AG09319 (cell line): ENCODE results near the gene SEL1L3.
"Not testable (repeated sequence)": the region's sequence is repeated elsewhere in the genome, so short reads cannot be mapped to it uniquely, and the experiment has no call there.

Source experiments
- DNase-seq: peaks from one replicate; pipeline ENCODE4 v3.0.0-alpha.2; 2010; ENCODE audit warnings: low read depth; ENCODE audit errors: extremely low read depth
- TF ChIP-seq, protein P1 (sequence below): IDR thresholded peaks from 2 replicates; pipeline ENCODE4 v1.5.1; 2011; ENCODE audit warnings: low read depth, mild to moderate bottlenecking, inconsistent platforms, low read length, moderate library complexity

The SEL1L3 gene

DNA sequence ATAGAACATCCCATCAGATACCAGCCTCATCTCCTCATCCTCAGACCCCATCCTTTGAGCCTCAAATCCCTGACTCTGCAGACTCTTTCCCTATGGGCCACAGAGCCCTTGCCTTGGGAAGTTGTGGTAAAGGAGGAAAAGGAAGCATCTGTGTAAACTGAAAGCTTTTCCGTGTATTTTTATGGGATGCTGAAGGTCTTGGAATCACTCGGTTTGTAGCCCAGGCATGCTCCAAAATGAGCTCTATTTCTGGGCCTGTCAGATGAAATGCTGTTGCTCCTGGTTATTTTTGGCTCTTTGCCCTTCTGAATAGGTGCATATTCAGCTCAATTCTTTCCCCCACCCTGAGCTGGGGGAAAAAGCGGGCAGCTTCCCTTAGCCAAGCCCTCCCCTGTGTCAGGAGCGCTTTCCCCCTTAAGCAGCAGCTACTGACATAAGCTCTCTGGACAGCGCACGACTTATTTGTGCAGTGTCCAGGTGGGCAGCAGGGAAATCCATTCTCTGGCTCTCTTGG is 5.0 kb upstream of the SEL1L3 start:
- DNase-seq: no peak
- TF ChIP-seq, protein P1, sequence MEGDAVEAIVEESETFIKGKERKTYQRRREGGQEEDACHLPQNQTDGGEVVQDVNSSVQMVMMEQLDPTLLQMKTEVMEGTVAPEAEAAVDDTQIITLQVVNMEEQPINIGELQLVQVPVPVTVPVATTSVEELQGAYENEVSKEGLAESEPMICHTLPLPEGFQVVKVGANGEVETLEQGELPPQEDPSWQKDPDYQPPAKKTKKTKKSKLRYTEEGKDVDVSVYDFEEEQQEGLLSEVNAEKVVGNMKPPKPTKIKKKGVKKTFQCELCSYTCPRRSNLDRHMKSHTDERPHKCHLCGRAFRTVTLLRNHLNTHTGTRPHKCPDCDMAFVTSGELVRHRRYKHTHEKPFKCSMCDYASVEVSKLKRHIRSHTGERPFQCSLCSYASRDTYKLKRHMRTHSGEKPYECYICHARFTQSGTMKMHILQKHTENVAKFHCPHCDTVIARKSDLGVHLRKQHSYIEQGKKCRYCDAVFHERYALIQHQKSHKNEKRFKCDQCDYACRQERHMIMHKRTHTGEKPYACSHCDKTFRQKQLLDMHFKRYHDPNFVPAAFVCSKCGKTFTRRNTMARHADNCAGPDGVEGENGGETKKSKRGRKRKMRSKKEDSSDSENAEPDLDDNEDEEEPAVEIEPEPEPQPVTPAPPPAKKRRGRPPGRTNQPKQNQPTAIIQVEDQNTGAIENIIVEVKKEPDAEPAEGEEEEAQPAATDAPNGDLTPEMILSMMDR: no peak

DNA sequence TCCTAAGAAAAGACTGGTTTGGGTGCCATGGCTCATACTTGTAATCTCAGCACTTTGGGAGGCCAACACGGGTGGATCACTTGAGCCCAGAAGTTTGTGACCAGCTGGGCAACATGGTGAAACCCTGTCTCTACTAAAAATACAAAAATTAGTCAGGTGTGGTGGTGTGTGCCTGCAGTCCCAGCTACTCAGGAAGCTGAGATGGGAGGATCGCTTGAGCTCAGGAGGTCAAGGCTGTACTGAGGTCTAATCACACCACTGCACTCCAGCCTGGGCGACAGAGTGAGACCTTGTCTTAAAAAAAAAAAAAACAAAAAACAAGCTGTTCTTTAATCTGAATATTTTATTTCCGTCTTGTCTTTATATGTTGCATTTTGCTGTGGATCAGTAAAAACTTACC is 3.6 kb upstream of the SEL1L3 start:
- DNase-seq: not testable (repeated sequence)

DNA sequence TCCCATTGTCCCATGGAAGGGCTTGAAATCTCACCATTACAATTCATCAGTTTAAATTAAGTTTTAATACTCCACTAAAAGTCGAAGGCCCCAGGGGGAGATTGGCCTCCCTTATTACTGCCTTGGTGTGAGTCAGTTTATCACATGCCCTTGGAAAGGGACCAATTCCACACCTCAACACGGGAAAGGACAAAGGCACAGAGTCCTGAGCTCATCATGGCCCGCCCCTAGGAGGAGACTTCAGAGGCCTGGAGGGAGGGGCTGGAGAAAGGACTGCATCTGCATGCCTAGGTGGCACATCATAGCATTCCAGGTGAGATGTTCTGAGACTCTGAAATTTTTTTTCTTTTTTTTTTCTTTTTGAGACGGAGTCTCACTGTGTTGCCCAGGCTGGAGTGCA is 2.8 kb upstream of the SEL1L3 start:
- TF ChIP-seq, protein P1: no peak
- DNase-seq: no peak

DNA sequence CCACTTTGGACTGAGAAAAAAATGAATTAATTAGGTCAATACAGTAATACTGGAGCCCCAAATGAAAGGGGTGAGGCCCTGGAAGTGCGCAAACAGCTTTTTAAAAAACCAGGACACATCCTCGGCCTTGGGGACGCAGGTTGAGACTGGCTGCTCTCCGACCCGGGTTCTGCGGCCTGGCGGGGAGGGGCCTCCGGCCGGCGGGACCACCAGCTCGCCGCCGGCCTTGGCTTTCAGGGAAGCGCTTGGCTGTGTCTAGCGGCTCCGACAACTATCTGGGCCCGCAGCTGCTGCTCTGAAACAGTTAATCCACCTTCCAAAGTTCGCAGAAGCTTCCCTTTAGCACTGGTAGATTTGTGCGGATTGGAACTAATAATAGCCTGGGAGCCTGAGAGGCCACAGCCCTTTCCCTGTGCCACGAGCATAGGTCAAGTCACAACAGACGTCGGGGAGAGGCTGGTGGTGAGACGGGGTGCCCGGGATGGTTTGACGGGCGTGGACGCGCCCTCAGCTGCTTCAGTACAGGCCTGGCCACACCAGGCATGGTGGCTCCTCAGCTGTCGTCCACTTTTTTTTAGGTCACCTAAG is 1.1 kb upstream of the SEL1L3 start:
- TF ChIP-seq, protein P1: no peak
- no peak for DNase-seq

DNA sequence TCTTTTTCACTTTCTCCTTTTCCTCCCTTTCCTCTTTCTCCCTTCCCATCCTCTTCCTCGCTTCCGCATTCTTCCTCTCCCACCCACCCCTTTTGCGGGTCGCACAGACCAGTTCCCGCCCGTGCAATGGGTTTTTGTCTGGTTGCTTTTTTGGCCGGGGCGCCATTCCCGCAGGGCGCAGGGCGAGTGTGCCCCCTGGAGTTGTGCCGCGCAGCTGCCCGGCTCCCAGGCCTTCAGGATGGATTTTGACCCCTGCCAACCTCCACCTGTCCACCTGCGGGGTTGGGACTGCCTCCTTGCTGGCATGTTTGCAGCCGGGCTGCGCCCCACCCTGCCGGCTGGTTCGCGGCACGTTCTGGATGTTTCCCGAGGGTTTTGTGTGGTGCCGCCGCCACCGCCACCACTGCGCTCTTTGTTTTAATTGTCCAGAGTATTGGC is 578 bp upstream of the SEL1L3 start:
- TF ChIP-seq, protein P1: peak; percentile 4; the same call in 1 of the 2 replicates
- DNase-seq: no peak

DNA sequence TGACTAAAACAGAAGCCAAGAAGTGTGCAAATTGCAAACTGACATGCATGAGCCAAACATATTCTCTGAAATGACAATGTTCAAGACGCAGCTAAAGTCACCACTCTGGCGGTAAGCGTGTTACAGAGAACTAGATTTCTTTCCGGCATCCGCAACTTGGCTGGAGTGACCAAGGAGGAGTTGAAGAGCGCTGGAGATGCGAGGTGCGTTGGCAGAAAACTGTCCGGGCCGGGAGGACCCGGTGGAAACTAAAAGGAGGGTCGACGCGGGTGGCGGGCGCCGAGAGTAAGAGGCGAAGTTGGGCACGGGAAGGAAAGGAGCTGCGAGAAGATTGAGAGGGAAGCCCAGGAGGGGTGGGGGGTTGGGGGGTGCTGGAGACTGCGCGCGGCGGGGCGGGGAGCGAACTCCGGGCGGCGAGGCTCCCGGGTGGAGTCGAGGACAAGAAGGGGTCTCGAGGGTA is 807 bp downstream of the SEL1L3 start:
- DNase-seq: no peak

DNA sequence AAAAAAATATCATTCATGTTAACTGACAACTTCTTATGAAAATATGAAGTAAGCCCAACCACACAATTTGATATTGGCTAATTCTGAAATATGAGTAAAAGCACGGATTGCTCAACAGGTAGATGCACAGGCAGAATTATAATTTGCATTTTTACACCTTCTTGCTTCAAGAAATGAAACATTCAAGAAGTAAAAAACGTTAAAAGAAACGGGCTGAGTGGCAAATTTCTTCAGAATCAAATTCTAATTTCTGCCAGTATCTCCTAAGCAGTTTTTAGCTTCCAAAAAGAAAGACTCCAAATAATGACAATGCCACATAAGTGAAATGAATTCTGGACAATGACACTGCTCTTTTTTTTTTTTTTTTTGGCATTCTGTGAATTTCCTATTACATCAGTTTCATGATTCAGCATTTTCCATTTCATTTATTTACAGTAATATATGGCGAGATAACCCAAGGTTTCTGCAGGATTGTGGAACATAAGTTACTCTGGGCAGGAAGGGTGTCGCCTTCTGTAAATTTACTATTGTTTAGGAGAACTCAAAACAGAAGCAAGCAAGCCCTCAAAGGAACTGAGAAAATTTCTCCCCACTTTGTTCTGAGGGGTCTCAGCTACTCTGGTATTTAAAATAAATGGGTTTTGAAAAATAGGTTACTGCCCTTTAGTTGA is 1.4 kb downstream of the SEL1L3 start:
- DNase-seq: no peak
- TF ChIP-seq, protein P1: no peak

More for the DNA sequence above, 807 bp downstream of the SEL1L3 start:
- TF ChIP-seq, protein P1: no peak
